KMS-11 (cell line): ENCODE measurements around the gene MRPS2.

Experiments used
- H2AFZ ChIP-seq: fragments of 200-600 bp; sonication (generic); 2 replicates; pipeline ENCODE4 v1.6.1; 2016; ENCODE audit warnings: antibody characterized with exemption, mixed run types, low read depth
- H3K27ac ChIP-seq: fragments of 200-600 bp; sonication (generic); 2 replicates; pipeline ENCODE4 v1.6.1; 2016; ENCODE audit warnings: mild to moderate bottlenecking, mixed run types
- H3K27me3 ChIP-seq: fragments of 200-600 bp; sonication (generic); 2 replicates; pipeline ENCODE4 v1.6.1; 2017; ENCODE audit warnings: mild to moderate bottlenecking, low read depth, mixed run types, moderate library complexity; ENCODE audit not compliant: insufficient read depth
- H3K36me3 ChIP-seq: fragments of 200-600 bp; sonication (generic); 2 replicates; pipeline ENCODE4 v1.6.1; 2017; ENCODE audit warnings: mild to moderate bottlenecking, mixed run types; ENCODE audit not compliant: insufficient read depth
- H3K4me1 ChIP-seq: fragments of 200-600 bp; sonication (generic); 2 replicates; pipeline ENCODE4 v1.6.1; 2016; ENCODE audit warnings: mild to moderate bottlenecking, low read depth, mixed run types; ENCODE audit not compliant: poor library complexity, severe bottlenecking
- H3K4me2 ChIP-seq: fragments of 200-600 bp; sonication (generic); 2 replicates; pipeline ENCODE4 v1.7.0; 2016; ENCODE audit warnings: mild to moderate bottlenecking, mixed run types
- H3K4me3 ChIP-seq: fragments of 200-600 bp; sonication (generic); IDR thresholded peaks from 2 replicates; pipeline ENCODE4 v1.6.1; 2017; ENCODE audit warnings: low read depth, low read length, mixed read lengths; ENCODE audit not compliant: insufficient read depth
- H3K79me2 ChIP-seq: fragments of 200-600 bp; sonication (generic); 2 replicates; pipeline ENCODE4 v1.6.1; 2016; ENCODE audit warnings: low read depth, mixed run types; ENCODE audit not compliant: insufficient read depth
- H3K9ac ChIP-seq: fragments of 200-600 bp; sonication (generic); 2 replicates; pipeline ENCODE4 v1.6.1; 2016; ENCODE audit warnings: mild to moderate bottlenecking, mixed run types
- H4K20me1 ChIP-seq: fragments of 200-600 bp; sonication (generic); 2 replicates; pipeline ENCODE4 v1.6.1; 2016; ENCODE audit warnings: mild to moderate bottlenecking, mixed run types; ENCODE audit not compliant: insufficient read depth
- TF ChIP-seq, protein P1 (sequence below): fragments of 200-600 bp; sonication (generic); conservative IDR thresholded peaks from 2 replicates; pipeline ENCODE4 v1.6.1; 2017; ENCODE audit warnings: low read depth, mild to moderate bottlenecking, antibody characterized with exemption, low read length, moderate library complexity, mixed read lengths

Gene MRPS2

GRCh38 chr9:135490980-135491464 lies 9.5 kb upstream of the MRPS2 start:
- no peak overlapping the region for H3K4me2 ChIP-seq
- no peaks in the 10 kb centered on the region for H3K36me3 ChIP-seq
- H3K27me3 ChIP-seq, result peaks cover 40% of the 10 kb centered on the region; the same call in 1 of the 2 replicates

DNA sequence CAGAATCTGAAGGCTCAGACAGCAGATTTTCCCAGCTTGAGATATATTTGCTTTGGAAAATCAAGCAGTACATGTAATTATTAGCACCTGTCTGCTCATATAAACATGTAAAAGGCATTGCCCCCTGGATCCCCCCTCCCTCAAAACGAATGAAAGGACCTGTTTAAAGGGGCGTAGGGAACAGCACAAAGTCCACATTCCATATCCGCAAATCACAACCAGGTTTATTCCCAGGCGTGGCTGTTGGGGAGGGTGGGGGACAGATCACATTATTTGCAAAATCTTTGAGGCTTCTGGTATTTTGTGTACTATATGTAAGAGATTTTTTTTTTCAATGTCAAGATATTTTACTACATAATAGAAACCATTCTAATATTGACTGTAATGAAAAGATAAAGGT lies 8.7 kb upstream of the MRPS2 start:
- Histone ChIP-seq H3K4me3 (no peak overlapping the region), H4K20me1 (no peaks in the 10 kb centered on the region), H3K79me2 (no peaks in the 10 kb centered on the region), H3K4me1 (no peaks in the 10 kb centered on the region), H3K9ac (no peak overlapping the region), H3K4me2 (no peak overlapping the region), H2AFZ (no peak overlapping the region), H3K27ac (no peak overlapping the region), H3K36me3 (no peaks in the 10 kb centered on the region), H3K27me3 (peaks cover 42% of the 10 kb centered on the region; the same call in 1 of the 2 replicates)
- TF ChIP-seq, protein P1, sequence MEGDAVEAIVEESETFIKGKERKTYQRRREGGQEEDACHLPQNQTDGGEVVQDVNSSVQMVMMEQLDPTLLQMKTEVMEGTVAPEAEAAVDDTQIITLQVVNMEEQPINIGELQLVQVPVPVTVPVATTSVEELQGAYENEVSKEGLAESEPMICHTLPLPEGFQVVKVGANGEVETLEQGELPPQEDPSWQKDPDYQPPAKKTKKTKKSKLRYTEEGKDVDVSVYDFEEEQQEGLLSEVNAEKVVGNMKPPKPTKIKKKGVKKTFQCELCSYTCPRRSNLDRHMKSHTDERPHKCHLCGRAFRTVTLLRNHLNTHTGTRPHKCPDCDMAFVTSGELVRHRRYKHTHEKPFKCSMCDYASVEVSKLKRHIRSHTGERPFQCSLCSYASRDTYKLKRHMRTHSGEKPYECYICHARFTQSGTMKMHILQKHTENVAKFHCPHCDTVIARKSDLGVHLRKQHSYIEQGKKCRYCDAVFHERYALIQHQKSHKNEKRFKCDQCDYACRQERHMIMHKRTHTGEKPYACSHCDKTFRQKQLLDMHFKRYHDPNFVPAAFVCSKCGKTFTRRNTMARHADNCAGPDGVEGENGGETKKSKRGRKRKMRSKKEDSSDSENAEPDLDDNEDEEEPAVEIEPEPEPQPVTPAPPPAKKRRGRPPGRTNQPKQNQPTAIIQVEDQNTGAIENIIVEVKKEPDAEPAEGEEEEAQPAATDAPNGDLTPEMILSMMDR, result no peak

More at GRCh38 chr9:135490980-135491464, 9.5 kb upstream of the MRPS2 start:
- Histone ChIP-seq H3K4me1 (no peaks in the 10 kb centered on the region), H3K27ac (no peak overlapping the region), H4K20me1 (no peaks in the 10 kb centered on the region), H3K79me2 (no peaks in the 10 kb centered on the region), H2AFZ (no peak overlapping the region), H3K9ac (no peak overlapping the region), H3K4me3 (no peak overlapping the region)
- TF ChIP-seq, protein P1, result no peak

DNA sequence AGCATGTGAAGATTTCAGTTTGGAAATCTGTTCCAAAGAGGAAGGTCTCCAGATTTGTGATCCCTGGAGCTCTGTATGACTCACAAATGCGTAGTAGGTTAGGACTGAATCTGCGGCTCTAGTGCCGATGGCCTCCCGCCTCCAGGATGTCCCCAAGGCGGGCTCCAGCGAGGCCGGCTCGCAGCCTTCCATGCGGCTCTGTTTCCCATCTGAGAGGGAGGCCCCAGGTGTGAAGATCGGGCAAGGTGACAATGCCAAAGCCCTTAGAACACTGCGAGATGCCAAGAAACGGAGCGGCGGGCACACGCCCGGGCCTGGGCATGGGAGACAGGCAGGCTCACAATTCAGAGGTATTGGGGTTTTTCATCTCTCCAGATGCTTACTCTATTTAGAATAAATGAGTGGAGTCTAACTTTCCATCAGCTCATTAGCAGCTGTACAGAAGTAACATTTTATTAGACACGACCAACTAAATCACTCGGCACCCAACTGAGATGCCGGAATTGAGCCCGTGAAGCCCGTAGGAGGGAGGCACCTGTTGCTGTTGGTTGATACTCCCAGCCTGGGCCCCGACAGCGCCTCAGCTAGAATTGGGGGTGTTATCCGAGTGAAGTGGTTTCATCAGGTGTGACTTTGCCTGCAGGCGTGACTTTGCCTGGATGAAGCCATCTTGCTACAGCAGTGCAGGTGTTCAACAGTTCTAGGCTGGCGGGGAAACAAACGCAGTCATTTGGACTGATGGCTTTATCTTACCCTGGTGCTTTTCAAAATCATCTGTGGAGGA lies 7.4 kb upstream of the MRPS2 start:
- Histone ChIP-seq H3K36me3 (no peaks in the 10 kb centered on the region), H3K27me3 (peaks cover 44% of the 10 kb centered on the region; the same call in 1 of the 2 replicates), H3K27ac (no peak overlapping the region), H3K4me1 (no peaks in the 10 kb centered on the region), H2AFZ (no peak overlapping the region), H3K4me2 (no peak overlapping the region), H3K9ac (no peak overlapping the region), H3K4me3 (no peak overlapping the region), H4K20me1 (no peaks in the 10 kb centered on the region), H3K79me2 (no peaks in the 10 kb centered on the region)
- TF ChIP-seq, protein P1, result no peak

GRCh38 chr9:135494791-135495559 lies 5.5 kb upstream of the MRPS2 start:
- Histone ChIP-seq H3K4me2 (no peak overlapping the region), H3K36me3 (no peaks in the 10 kb centered on the region), H3K9ac (no peak overlapping the region), H3K4me3 (no peak overlapping the region), H4K20me1 (no peaks in the 10 kb centered on the region), H3K27me3 (peaks cover 50% of the 10 kb centered on the region; the same call in 1 of the 2 replicates), H3K4me1 (no peaks in the 10 kb centered on the region), H2AFZ (no peak overlapping the region), H3K27ac (no peak overlapping the region), H3K79me2 (no peaks in the 10 kb centered on the region)
- TF ChIP-seq, protein P1, result no peak
